Astrocyte (in vitro differentiated cells and primary cell): Measurements from ENCODE around the gene CCDC78. TPM values are rescaled to one million over a fixed set of nuclear protein-coding genes. Genes with fewer than 3 reads are reported as not detected.
A peak's percentile ranks its signal among the peaks of the same experiment; 100 is the strongest.

ENCODE experiments used
- DNase-seq: peaks from one replicate; pipeline ENCODE4 v3.0.0-alpha.2; 2010; ENCODE audit warnings: low read depth
- FAIRE-seq: peaks from 2 replicates; lab custom pipeline; 2011; peaks lifted over from hg19 to GRCh38; lab: Jason Lieb, UNC
- H2AFZ ChIP-seq: 2 replicates; pipeline ENCODE4 v1.6.0; 2012; ENCODE audit warnings: low read depth, low read length, inconsistent platforms
- H3K27ac ChIP-seq: 2 replicates; pipeline ENCODE4 v1.5.1; 2011; ENCODE audit warnings: low read depth, low read length, inconsistent platforms
- H3K27me3 ChIP-seq: 2 replicates; pipeline ENCODE4 v1.6.0; 2011; ENCODE audit warnings: low read length, inconsistent platforms; ENCODE audit not compliant: insufficient read depth
- H3K36me3 ChIP-seq: 2 replicates; pipeline ENCODE4 v1.5.1; 2011; ENCODE audit warnings: low read length, inconsistent platforms; ENCODE audit not compliant: insufficient read depth
- H3K4me1 ChIP-seq: 2 replicates; pipeline ENCODE4 v1.5.1; 2011; ENCODE audit warnings: low read length, inconsistent platforms; ENCODE audit not compliant: insufficient read depth
- H3K4me2 ChIP-seq: 2 replicates; pipeline ENCODE4 v1.6.0; 2012; ENCODE audit warnings: low read length, inconsistent platforms
- H3K4me3 ChIP-seq: 2 replicates; pipeline ENCODE4 v1.5.1; 2011; ENCODE audit warnings: low read depth, mild to moderate bottlenecking, low read length, inconsistent platforms; ENCODE audit not compliant: insufficient read depth
- H3K79me2 ChIP-seq: 2 replicates; pipeline ENCODE4 v1.6.0; 2012; ENCODE audit warnings: mild to moderate bottlenecking, low read length, inconsistent platforms; ENCODE audit not compliant: insufficient read depth
- H3K9ac ChIP-seq: 2 replicates; pipeline ENCODE4 v1.6.0; 2012; ENCODE audit warnings: mild to moderate bottlenecking, low read length, inconsistent platforms
- H3K9me3 ChIP-seq: 2 replicates; pipeline ENCODE4 v1.5.1; 2012; ENCODE audit warnings: low read depth, mild to moderate bottlenecking, low read length, inconsistent platforms; ENCODE audit not compliant: insufficient read depth
- H4K20me1 ChIP-seq: 2 replicates; pipeline ENCODE4 v1.6.0; 2012; ENCODE audit warnings: low read length, inconsistent platforms; ENCODE audit not compliant: insufficient read depth
- H3K27ac Mint-ChIP-seq: one replicate; pipeline ENCODE4 v1.8.0; 2021; ENCODE audit warnings: mild to moderate bottlenecking, mixed read lengths; ENCODE audit not compliant: unreplicated experiment
- H3K27me3 Mint-ChIP-seq: one replicate; pipeline ENCODE4 v1.8.0; 2021; ENCODE audit warnings: low read depth, mixed read lengths; ENCODE audit not compliant: unreplicated experiment
- H3K36me3 Mint-ChIP-seq: one replicate; pipeline ENCODE4 v1.8.0; 2021; ENCODE audit warnings: low read depth, mixed read lengths; ENCODE audit not compliant: unreplicated experiment
- H3K4me1 Mint-ChIP-seq: one replicate; pipeline ENCODE4 v1.8.0; 2021; ENCODE audit warnings: low read depth, mixed read lengths; ENCODE audit not compliant: unreplicated experiment
- H3K4me3 Mint-ChIP-seq: one replicate; pipeline ENCODE4 v1.8.0; 2021; ENCODE audit warnings: mild to moderate bottlenecking, moderate library complexity, mixed read lengths; ENCODE audit not compliant: unreplicated experiment
- H3K9me3 Mint-ChIP-seq: one replicate; pipeline ENCODE4 v1.8.0; 2021; ENCODE audit warnings: mild to moderate bottlenecking, mixed read lengths; ENCODE audit not compliant: unreplicated experiment
- EZH2 ChIP-seq: IDR thresholded peaks from 2 replicates; pipeline ENCODE4 v1.6.1; 2012; ENCODE audit warnings: mild to moderate bottlenecking, low read length, inconsistent platforms; ENCODE audit not compliant: insufficient read depth
- total RNA-seq: library from RNA; stranded (reverse); gene quantifications from 2 replicates; pipeline ENCODE4 v1.2.1, GENCODE V29; 2021
- TF ChIP-seq, protein P1 (sequence below): IDR thresholded peaks from 2 replicates; pipeline ENCODE4 v1.5.1; 2011; ENCODE audit warnings: low read depth, mild to moderate bottlenecking, inconsistent platforms, low read length, moderate library complexity; ENCODE audit not compliant: insufficient read depth

The CCDC78 gene
- total RNA-seq, 1 donor from 2014 or later: 4.7 TPM

DNA sequence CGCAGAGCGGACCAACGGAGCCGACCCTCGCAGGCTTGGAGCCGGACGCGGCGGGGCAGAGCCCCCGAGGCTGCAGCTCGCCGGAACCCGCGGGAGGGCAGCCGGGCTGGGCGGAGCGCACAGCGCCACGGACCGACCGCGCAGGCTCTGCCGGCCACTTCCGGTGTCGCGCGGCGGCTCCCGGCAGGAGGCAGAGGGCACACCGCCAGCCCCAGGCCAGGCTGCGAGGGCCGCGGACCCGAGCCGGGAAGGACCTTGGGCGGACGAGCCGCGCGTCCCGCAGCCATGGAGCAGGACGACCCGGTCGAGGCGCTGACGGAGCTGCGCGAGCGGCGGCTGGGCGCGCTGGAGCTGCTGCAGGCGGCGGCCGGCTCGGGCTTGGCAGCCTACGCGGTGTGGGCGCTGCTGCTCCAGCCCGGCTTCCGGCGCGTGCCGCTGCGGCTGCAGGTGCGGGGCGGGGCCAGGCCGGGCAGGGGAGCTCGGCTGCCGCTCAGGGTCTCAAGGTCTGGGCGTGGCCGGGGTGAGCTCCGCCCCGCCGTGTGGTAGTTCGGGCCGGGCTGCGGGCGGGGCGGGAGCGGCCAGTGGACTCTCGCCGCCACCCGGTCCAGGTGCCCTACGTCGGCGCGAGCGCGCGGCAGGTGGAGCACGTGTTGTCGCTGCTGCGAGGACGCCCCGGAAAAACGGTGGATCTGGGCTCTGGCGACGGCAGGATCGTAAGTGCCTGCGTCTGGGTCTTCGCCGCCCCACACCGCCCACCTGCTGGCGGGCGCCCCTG is 5.1 kb downstream of the CCDC78 start, which contains the start of gene ANTKMT:
Gene ANTKMT, plus strand, starts transcription at position 157 of the 775 bp plus-strand sequence. Its CDS starts 129 bp downstream, at position 286.
- Histone ChIP-seq H3K27ac (peak within 1 kb of the TSS; percentile 65), H3K79me2 (peaks cover 7% of the 10 kb centered on the region), H2AFZ (peak within 1 kb of the TSS; percentile 91), H3K36me3 (no peaks in the 10 kb centered on the region), H3K4me1 (peaks cover 25% of the 10 kb centered on the region), H4K20me1 (peaks cover 47% of the 10 kb centered on the region), H3K4me3 (peak within 1 kb of the TSS; percentile 73), H3K4me2 (peak within 1 kb of the TSS; percentile 99), H3K9ac (peak within 1 kb of the TSS; percentile 83), H3K27me3 (no peaks in the 10 kb centered on the region), H3K9me3 (no peaks in the 10 kb centered on the region)
- DNase-seq: peak; percentile 55
- FAIRE-seq: no peak
- no peaks in the 10 kb centered on the region for H3K36me3 Mint-ChIP-seq
- H3K9me3 Mint-ChIP-seq: no peaks in the 10 kb centered on the region
- no peaks in the 10 kb centered on the region for H3K4me1 Mint-ChIP-seq
- peak within 1 kb of the TSS; percentile 86 for H3K4me3 Mint-ChIP-seq
- peak within 1 kb of the TSS; percentile 26 for H3K27ac Mint-ChIP-seq
- no peaks in the 10 kb centered on the region for H3K27me3 Mint-ChIP-seq
- no peak for TF ChIP-seq EZH2
- TF ChIP-seq, protein P1, sequence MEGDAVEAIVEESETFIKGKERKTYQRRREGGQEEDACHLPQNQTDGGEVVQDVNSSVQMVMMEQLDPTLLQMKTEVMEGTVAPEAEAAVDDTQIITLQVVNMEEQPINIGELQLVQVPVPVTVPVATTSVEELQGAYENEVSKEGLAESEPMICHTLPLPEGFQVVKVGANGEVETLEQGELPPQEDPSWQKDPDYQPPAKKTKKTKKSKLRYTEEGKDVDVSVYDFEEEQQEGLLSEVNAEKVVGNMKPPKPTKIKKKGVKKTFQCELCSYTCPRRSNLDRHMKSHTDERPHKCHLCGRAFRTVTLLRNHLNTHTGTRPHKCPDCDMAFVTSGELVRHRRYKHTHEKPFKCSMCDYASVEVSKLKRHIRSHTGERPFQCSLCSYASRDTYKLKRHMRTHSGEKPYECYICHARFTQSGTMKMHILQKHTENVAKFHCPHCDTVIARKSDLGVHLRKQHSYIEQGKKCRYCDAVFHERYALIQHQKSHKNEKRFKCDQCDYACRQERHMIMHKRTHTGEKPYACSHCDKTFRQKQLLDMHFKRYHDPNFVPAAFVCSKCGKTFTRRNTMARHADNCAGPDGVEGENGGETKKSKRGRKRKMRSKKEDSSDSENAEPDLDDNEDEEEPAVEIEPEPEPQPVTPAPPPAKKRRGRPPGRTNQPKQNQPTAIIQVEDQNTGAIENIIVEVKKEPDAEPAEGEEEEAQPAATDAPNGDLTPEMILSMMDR: no peak

DNA sequence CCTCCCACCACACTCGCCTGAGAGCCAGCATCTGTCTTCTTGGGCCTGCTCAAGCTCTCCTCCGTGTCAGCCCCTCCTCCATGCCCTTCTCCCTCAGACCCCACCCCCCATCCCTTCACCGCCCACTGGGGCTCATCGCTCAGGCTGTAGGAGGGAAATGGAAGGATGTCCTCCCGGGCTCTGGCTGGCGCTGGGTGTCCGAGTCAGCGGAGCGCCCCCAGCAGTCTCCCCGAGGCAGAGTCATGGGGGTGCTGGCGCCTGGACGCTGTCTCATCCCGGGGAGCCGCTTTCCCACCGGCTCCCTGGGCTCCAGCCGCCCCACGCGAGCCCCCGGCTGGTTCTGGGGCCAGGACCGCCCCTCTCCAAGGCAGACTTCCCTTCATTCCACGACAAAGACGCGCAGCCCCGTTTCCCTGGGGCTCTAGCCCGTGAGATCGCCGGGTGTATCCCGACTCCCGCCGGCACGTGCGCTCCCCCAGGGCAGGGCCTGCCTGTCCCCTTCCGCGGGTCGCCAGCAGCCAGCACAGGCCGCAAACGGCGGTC is 5.7 kb downstream of the CCDC78 start:
- H3K36me3 ChIP-seq: no peaks in the 10 kb centered on the region
- H3K27ac Mint-ChIP-seq: peak overlapping the region; percentile 26
- no peaks in the 10 kb centered on the region for H3K9me3 Mint-ChIP-seq
- H3K79me2 ChIP-seq: peaks cover 7% of the 10 kb centered on the region
- H3K4me1 Mint-ChIP-seq: no peaks in the 10 kb centered on the region
- DNase-seq: peak; percentile 58
- H3K27me3 Mint-ChIP-seq: no peaks in the 10 kb centered on the region
- peak overlapping the region; percentile 91 for H2AFZ ChIP-seq
- no peaks in the 10 kb centered on the region for H3K9me3 ChIP-seq
- H3K4me3 ChIP-seq: peak overlapping the region; percentile 73
- TF ChIP-seq, protein P1: no peak
- TF ChIP-seq EZH2: no peak
- H4K20me1 ChIP-seq: peaks cover 50% of the 10 kb centered on the region
- H3K9ac ChIP-seq: peak overlapping the region; percentile 83
- H3K36me3 Mint-ChIP-seq: no peaks in the 10 kb centered on the region
- peak overlapping the region; percentile 99 for H3K4me2 ChIP-seq
- H3K27ac ChIP-seq: peak overlapping the region; percentile 65
- no peaks in the 10 kb centered on the region for H3K27me3 ChIP-seq
- H3K4me1 ChIP-seq: peaks cover 31% of the 10 kb centered on the region
- no peak for FAIRE-seq
- H3K4me3 Mint-ChIP-seq: peak overlapping the region; percentile 86
